HEK293 (cell line): Measurements from ENCODE around the gene NMB.

Experiments
- CTCF ChIP-seq: fragments of 450-650 bp; formaldehyde crosslinking; IDR thresholded peaks from 2 replicates; pipeline ENCODE4 v1.5.1; 2016; ENCODE audit warnings: missing biosample characterization, missing genetic modification characterization
- TCF7L2 ChIP-seq: IDR thresholded peaks from 2 replicates; pipeline ENCODE4 v1.6.1; 2011; ENCODE audit warnings: low read depth, mild to moderate bottlenecking, inconsistent platforms, low read length, moderate library complexity, borderline replicate concordance

GRCh38 chr15:84625123-84625522 lies 32.9 kb downstream of the NMB start:
- no peak for TF ChIP-seq CTCF (tag by site-specific recombination)
- no peak for TF ChIP-seq TCF7L2
